Epithelial cell of prostate (primary cell): ENCODE results near the gene RNASEL.
A peak's percentile ranks its signal among the peaks of the same experiment; 100 is the strongest.
"Not testable (repeated sequence)": the region's sequence is repeated elsewhere in the genome, so short reads cannot be mapped to it uniquely, and the experiment has no call there.

Source experiments
- DNase-seq: peaks from one replicate; pipeline ENCODE4 v3.0.0-alpha.2; 2011; ENCODE audit warnings: low read depth, low spot score
- H3K27ac ChIP-seq: fragments of 450-650 bp; 2 replicates; pipeline ENCODE4 v1.5.1; 2017; ENCODE audit warnings: mild to moderate bottlenecking

Gene RNASEL, protein sequence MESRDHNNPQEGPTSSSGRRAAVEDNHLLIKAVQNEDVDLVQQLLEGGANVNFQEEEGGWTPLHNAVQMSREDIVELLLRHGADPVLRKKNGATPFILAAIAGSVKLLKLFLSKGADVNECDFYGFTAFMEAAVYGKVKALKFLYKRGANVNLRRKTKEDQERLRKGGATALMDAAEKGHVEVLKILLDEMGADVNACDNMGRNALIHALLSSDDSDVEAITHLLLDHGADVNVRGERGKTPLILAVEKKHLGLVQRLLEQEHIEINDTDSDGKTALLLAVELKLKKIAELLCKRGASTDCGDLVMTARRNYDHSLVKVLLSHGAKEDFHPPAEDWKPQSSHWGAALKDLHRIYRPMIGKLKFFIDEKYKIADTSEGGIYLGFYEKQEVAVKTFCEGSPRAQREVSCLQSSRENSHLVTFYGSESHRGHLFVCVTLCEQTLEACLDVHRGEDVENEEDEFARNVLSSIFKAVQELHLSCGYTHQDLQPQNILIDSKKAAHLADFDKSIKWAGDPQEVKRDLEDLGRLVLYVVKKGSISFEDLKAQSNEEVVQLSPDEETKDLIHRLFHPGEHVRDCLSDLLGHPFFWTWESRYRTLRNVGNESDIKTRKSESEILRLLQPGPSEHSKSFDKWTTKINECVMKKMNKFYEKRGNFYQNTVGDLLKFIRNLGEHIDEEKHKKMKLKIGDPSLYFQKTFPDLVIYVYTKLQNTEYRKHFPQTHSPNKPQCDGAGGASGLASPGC

DNA sequence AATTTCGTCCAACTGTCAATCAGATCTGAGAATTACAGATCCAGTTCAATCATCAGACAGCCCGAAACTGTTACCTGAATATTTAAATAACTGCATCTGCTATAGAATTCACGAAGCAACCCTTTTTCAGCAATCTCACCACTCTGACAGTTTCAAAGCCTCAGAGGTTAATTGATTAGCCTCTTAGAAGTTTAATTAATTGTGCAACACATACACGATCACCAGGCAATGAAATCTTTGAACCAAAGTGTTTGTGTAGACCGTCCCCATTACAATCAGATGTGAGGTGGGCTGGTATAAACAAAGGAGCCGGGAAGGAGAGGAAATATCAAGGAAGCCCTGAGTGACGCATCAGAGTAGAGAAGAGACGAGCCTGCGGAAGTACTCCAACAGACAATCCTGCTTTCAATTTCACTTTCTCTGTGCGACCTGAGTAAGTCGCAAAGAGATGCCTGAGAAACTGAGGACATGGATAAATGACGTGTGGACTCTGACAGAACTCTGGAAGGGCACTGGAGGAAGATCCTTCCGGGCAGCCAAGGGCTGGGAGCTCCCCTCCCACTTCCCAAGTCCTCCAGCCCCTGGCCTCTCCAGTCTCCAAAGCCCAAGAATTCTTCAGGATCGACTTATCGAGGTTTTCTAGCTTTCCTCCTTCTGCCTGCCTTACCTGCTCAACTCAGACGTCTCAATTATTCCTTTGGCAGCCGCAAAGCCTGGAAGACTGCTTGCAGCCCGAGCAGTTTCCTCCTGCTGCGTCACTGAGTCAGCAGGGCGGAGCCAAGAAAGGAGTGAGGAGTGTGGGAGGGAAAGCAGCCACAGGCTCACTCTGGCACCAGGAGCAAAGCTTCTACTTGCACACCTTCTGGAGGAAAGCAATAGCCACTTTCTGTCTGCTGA, at the start of gene RNASEL:
RNASEL (minus strand) TSS at position 757 of the 897 bp plus-strand sequence. CDS start 2,450 bp downstream, outside the sequence.
- peak within 1 kb of the TSS; percentile 87 for H3K27ac ChIP-seq
- no peak for DNase-seq

DNA sequence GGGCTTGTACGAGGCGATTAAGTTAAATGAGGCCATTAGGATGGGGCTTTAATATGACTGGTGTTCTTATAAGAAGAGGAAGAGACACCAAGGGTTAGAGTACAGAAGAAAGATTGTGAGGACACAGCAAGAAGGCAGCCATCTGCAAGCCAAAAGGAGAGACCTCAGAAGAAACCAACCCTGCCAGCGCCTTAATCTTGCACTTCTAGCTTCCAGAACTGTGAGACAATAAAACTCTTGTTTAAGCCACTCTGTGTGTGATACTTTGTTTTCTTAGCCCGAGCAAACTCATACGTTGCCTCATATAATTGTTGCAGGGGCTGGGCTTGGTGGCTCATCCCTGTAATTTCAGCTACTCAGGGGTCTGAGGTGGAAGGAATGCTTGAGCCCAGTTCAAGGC, 48.7 kb upstream of the RNASEL start:
- no peak overlapping the region for H3K27ac ChIP-seq
- no peak for DNase-seq

DNA sequence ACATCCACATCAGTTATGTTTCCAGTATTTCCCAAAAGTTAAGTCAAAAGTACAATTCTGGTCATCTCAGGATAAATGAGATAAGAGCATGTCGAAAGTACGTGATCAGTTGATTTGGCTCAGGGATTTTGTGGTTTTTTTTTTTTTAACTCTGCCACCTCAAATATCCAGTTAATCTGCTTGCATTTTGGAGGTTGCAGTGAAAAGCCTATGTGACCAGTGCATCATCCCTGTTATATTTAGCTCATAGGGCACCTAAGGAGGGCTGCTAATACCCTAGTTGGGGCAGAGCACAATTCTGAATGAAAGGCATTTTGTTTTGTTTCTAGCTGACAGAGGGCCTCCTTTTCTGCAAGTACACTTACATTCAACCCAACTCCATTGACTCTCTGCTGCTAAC, 46.8 kb upstream of the RNASEL start:
- H3K27ac ChIP-seq, result no peak overlapping the region
- no peak for DNase-seq

DNA sequence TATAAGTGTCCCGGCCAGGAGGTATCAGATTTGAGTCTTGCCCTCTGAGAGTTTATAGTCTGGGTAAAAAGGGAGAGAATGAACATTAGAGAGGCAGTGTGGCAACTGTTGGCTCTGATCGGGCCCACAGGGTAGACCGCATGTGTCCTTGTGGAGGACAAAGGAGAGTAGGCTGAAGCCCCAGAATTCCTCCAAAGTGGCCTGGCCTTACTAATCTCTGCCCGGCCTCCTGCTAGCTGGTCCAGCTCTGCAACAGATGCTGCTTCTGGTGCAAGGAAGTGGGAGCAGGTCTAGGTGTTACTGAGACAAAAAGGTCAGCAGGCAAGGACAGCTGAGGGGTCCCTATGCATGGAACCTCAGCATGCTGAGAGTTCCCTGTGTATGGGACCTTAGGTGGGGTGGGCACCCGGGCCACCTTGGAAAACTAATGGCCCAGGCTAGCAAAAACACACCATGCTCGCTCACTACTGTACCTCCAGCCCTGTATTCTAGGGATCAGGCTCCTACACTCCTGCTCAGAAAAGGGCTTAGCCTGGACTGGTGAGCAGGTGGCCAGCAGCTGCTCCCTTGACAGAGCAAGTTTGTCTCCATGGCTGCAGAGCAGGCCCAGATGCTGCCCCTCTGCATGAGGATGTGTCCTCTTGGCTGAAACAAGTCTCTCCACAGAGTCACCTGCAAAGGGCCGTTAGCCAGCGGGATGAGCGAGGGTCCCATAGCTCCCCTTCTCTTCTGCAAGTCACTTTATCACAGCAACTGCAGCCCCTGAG, 45.4 kb upstream of the RNASEL start:
- no peak overlapping the region for H3K27ac ChIP-seq
- no peak for DNase-seq

DNA sequence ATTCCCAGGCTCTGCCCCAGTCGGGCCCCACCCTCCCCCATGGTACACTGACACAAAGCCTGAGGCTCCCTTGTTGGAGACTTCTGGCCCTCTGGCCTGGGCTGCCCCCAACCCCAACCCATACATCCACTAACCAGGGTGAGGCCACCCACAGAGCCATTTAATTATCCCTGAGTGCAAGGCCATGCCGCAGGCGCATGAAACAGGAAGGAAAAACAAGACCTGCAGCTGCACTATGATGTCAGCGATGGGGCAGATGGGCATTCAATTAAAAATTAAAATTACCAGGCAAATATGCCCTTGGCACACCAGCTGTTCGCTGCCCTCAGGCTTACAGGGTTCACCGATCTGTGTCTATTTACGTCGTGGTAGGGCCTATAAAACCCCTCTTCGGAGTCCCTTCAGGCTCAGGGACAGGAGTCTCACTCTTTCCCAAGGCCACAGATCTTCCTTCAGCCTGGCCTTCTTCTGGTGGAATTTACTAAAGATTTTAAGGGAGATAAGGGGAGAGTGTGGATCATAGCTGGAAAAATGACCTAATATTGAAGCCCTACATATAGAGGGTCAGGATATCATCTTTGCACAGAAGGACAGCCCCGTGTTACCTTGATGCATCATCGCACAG, 44.7 kb upstream of the RNASEL start:
- no peak overlapping the region for H3K27ac ChIP-seq
- DNase-seq, result no peak

DNA sequence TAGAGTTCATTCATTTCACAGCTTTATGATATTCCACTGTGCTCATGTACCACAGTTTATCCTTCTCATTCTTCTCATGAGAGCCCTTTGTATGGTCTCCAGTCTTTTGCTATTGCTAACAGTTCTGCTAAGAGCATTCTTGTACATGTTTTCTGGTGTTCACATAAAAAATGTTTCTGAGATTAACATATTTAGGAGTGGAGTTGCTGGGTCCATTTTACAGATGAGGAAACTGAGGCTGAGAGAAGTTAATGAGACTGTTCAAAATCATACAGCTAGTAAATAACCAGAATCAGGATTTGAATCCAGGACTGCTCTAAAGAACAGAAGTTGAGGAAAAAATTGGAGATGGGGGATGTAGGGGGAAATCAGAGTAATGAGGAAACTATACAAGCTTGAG, 44.0 kb upstream of the RNASEL start:
- no peak overlapping the region for H3K27ac ChIP-seq
- DNase-seq, result no peak

DNA sequence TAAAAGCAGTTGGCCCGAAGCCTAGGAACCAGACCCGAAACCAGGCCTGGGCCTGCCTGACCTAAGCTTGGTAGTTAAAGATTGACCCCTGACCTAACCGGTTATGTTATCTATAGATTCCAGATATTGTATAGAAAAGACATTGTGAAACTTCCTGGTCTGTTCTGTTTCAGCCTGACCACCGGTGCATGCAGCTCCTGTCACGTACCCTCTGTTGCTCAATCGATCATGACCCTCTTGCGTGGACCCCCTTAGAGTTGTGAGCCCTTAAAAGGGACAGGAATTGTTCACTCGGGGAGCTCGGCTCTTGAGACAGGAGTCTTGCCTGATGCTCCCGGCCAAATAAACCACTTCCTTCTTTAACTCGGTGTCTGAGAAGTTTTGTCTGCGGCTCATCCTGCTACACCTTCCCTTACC, 43.4 kb upstream of the RNASEL start:
- not testable (repeated sequence) for H3K27ac ChIP-seq, DNase-seq

DNA sequence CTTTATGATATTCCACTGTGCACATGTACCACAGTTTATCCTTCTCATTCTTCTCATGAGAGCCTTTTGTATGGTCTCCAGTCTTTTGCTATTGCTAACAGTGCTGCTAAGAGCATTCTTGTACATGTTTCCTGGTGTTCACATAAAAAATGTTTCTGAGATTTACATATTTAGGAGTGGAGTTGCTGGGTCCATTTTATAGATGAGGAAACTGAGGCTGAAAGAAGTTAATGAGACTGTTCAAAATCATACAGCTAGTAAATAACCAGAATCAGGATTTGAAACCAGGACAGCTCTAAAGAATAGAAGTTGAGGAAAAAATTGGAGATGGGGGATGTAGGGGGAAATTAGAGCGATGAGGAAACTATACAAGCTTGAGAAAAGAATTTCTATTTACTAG, 42.9 kb upstream of the RNASEL start:
- no peak overlapping the region for H3K27ac ChIP-seq
- DNase-seq, result no peak

DNA sequence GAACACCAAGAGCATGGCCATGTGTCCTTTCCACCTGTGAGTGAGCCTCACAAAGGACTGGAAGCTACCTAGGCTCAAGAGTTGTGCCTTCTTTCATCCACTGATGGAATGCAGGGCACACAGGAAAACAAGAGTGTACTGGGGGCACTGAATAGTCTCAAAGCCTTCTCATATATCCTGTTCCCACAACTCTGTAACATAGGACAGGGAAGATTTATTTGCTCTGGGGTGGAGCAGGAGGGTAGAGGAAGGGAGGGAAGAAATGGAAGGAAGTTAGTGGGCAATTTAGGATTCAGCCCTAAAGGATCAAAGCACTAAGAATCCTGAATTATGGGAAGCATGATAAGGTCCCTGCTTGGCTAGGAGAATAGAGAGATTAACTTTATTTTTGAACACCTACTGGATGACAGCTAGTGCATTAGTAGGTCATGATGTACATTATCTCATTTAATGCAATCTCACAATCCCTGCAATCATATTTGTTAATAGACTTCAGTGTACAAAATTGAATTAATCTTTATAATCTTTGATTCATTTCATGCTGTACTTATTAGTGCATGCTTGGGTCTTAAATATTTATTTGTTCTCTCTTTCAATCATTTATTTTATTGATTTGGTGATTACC, 42.1 kb upstream of the RNASEL start:
- DNase-seq, result no peak
- no peak overlapping the region for H3K27ac ChIP-seq

DNA sequence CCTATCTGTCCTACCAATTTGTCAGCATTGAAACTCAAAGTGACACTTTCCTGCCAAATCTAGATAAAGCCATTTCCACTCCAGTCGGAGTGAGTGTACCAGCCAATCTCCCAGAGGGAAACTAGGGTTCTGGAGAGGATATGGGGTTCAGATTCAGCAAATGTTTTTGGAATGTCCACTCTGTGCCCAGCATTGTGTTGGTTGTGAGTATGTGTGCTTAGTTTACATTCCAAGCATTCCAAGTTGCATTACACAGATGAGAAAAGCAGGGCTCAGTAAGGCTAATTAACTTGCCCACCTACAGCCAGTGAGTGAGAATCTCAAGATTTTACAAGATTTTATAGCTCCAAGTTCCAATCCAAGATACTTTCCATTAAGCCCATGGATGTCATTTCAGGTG, 41.5 kb upstream of the RNASEL start:
- no peak overlapping the region for H3K27ac ChIP-seq
- no peak for DNase-seq

DNA sequence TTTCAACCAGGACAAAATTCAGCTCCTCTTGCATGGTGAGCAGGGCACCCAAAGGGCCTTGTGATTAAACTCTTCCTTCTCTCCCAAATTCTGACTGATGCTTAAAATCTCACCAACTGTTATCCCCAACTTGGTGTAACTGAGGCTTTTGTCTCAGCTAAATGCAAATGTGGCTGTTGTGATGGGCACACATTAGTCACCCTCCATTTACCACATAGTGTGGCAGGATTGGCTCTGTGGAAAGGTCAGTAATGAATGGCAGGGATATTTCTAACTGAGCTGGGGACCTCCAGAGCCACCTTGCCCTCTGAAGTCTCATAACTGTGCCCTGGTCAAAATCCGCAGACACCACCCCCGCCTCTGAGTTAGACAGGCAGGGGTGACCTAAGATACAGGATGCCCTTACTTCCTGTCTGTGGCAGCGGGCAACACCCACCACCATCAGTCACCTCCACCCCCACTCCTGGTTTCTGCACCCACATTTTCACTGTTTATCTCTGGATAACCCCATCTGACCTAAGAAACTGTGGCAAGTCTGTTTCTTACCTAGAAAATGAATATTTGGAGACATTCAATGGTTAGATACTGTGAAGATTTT, 40.5 kb upstream of the RNASEL start:
- no peak for DNase-seq

DNA sequence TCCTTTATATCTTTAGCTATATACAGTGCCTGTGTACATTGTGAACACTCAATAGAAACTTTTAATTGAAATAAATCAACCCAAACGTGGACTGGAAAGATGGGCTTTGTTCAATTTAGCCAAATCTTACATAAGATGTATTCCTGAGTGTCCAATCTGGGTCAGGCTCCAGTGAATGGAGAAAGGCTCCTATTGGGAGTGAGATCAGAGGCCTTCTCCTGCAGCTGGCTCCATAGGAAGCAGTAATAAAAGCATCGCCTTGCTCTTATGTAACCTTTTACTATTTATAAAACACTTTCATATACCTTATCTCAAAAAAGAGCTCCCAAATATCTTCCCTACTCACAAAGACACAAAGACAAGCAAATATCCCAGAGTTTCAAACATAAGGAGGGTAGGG, 40.0 kb upstream of the RNASEL start:
- DNase-seq, result no peak
- H3K27ac ChIP-seq, result no peak overlapping the region

More for the DNA sequence above, 40.5 kb upstream of the RNASEL start:
- no peak overlapping the region for H3K27ac ChIP-seq

DNA sequence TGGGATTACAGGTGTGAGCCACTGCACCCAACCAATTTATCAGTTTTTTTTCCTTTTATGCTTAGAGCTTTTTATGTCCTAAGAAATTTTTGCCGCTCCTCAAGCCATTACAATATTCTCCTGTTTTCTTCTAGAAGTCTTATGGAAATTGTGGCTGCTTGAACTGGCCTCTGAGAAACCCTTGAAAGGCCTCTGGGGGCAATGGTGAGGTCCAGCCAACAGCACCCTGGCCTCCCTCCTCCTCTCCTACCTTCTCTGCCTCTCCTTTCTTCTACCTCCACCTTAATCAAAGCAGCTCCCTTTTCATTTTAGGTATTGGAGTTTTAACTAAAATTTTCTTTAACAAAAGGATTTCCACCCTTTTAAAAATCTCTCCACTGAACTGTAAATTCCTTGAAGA, 39.6 kb upstream of the RNASEL start:
- no peak for DNase-seq
- H3K27ac ChIP-seq, result no peak overlapping the region

DNA sequence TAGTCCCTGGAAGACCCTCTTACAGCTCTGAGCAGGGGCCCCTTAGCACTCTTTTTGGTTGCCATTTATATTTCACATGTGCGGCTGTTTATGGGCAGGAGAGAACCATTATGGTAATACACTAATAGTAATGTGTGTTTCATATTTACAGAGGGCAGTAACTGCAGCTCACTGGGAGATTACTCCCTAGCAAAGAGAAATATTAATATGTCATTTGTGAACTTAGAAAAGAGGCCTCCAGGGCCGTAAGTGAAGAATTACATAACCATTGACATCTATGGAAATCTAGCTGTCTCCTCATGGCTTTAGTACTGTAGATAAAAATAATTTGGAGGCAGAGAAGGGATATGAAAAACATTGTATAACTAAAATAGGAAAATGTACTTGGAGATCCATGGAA, 38.6 kb upstream of the RNASEL start:
- no peak for DNase-seq
- H3K27ac ChIP-seq, result no peak overlapping the region

DNA sequence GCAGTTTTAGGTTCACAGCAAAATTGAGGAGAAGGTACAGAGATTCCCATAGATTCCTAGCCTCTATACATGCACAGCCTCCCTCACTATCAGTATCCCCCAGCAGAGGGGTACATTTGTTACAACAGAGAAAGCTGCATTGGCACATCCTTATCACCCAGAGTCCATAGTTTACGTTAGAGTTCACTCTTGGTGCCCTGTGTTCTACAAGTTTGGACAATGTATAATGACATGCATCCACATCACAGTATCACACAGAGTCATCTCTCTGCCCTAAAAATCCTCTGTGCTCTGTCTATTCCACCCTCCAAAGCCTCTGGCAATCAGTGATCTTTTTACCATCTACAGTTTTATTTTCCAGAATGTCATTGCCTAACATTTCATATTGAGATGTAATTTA, 37.5 kb upstream of the RNASEL start:
- no peak for DNase-seq
- no peak overlapping the region for H3K27ac ChIP-seq

DNA sequence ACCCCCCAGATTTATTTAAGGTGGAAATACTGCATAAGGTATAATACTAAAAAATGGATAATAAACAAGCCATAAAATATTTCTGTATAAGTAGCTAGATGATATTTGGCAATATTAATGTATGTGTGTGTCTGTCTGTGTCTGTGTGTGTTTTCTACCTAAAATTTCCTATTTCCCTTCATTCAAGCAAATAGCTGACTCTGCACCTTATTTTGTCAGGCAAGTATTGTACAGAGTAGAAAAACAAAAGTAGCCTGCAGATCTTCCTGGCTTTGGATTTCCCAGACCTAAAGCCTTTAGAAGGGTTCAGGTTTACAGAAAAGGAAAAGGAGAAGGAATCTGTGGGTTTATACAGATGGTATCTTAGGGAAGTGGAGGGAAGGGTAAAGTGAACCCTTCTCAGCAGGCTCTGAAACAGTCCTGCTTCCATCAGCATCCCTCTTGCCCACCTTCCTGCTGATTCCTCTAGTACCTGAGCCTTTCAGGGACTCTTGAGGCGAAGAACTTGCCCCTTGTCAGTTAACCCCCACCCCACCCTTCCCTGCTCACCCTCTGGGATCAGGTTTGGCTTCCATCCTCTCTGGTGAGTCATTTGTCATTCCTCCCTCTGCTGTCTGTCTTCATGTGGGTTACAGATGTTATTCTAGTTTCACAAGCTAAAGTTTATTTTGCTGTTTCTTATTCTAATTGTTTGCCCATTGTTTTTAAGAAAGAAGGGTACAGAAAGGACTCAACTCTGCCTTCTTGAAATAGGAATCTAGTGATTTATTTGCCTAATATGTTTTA, 36.9 kb upstream of the RNASEL start:
- DNase-seq, result no peak

DNA sequence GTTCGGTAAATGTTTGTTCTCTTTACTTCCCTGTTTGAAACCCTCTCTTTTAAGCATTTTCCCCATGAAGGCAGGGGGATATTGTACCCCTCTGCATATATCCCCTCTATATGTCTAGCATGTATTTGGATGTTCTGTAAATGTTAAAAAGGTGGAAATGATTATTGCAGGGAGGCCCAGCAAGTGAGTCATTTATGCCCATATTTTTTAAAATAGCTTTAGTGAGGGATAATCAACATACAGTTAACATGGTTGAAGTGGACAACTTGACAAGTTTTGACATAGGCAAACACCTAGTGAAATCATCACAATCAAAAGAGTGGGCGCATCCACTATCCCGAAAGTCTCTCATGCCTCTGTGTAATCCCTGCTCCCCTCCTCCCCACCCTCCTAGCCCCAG, 36.0 kb upstream of the RNASEL start:
- H3K27ac ChIP-seq, result no peak overlapping the region
- DNase-seq, result no peak

More for the DNA sequence above, 36.9 kb upstream of the RNASEL start:
- H3K27ac ChIP-seq, result no peak overlapping the region

DNA sequence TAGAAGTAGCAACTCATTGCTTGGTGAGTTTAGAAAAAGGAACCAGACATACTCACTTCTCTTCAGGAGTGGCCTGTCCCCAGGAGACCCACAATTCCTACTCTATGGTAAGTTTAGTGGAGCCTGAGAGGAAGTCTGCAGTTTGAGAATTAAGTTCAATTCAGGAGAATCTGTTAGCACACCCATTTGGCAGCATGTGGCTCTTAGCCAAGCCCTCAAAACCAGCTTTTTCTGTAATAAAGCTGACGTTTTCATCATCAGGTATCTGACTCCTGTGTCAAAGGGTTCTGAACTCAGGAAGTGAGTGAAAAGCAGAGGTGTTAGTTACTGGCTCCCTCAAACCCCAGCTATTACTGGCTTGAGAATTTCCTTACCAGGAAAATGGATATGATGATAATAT, 35.5 kb upstream of the RNASEL start:
- DNase-seq, result no peak

More for the DNA sequence above, 35.5 kb upstream of the RNASEL start:
- H3K27ac ChIP-seq, result no peak overlapping the region
